GM15510 (cell line): Measurements from ENCODE around the gene NUP210.

Experiments used
- POLR2A ChIP-seq: IDR thresholded peaks from 3 replicates; pipeline ENCODE4 v1.6.1; 2011; ENCODE audit warnings: borderline replicate concordance; ENCODE audit not compliant: insufficient read length; ENCODE audit errors: extremely low read depth

NUP210 gene

DNA sequence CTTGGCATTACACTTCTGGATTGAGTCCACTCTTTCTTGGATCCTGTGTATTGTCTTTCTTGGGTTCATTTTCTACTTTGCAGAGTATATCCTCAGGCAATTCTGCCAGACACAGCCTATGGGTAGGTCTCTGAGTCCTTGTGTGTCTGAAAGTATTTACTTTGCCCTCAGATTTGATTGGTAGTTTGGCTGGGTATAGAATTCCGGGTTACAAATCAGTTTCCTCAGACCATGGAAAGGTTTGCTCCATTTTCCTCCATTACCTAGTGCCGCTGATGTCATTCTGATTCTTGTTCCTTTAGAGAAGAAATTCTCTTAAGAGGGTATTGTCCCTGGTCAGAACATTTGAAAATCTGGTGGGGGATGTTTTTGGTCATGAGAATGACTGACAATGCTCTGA, 133.2 kb downstream of the NUP210 start:
- TF ChIP-seq POLR2A, result no peak

DNA sequence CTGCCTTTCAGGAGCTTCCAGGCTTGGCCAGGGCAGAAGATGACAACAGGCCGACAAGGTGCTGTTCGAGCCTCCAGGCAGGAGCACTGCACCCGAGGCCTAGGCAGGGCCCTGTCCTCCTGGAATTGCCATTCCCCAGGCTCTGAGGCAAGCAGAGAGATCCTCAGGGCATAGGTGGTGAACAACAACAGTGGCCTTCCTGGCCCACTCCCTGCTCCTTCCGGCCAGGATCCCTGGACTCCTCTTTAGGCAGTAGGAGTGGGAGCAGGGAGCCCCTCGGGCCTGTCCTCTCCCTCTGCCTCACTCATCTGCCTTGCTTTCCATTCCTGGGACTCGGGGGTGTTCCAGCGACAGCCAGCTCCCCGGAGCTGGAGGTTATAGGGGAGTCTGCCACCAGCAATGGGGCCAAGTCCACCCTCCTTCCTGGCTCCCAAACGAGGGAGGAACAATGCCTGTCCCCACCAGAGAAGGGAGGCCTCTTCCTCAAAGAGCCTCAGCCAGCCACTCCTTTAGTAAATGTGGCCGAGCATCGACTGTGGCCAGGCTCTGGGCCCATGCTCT, 135.0 kb downstream of the NUP210 start:
- no peak for TF ChIP-seq POLR2A

DNA sequence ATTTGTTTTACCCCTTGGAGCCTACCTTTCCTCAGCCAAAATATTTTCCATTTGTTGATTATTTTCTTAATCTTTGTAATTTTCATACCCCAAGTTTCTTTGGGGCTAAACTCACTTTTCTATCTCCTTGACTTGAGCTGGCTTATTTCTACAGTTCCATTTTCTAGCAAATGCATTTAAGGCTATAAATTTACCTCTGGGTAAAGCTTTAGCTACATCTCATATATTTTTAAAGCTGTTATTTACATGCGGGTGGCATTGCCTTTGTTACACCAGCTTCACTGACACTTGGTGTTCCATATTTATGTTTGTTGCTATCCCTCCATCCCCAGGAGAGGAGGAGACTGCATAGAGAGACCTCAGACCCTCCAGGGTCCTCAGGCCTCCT, 136.3 kb downstream of the NUP210 start:
- TF ChIP-seq POLR2A, result no peak

DNA sequence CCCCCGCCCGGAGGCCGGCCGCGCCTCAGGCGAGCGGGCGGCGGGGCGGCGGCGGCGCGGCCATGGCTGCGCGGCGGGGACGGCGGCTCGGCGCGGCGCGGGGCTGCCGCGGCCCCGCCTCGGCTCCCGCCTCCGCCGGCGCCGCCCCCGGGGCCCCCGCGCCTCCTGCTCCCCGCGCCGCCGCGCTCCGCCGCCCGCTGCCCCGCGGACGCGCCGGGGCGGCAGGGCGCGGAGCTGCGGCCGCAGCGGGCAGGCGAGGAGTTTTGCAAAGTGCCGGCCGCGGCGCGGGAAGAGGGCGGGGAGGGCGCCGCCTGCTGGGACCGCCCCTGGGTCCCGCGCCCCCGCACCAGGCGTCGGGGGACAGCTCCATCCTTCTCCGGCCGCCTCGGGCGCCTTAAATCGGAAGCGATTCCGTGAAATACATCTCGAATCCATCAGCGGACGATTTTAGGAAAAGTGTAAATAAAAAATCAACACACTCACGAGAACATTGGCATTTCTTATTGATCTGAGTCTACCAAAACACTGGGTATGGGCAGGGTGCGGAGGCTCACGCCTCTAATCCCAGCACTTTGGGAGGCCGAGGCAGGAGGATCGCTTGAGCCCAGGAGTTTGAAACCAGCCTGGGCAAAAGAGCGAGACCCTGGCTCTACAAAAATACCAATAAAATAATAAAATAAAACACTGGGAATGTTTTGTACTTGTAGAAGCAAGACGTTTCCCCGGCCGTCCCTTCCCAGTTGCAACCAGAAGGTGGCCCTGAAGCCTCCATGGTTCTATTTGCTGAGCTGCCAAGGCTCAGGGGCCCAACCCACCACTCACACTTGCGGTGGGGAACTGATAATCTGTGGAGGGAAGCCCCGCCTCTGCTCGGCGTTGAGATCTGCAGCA, 136.9 kb downstream of the NUP210 start:
- no peak for TF ChIP-seq POLR2A

DNA sequence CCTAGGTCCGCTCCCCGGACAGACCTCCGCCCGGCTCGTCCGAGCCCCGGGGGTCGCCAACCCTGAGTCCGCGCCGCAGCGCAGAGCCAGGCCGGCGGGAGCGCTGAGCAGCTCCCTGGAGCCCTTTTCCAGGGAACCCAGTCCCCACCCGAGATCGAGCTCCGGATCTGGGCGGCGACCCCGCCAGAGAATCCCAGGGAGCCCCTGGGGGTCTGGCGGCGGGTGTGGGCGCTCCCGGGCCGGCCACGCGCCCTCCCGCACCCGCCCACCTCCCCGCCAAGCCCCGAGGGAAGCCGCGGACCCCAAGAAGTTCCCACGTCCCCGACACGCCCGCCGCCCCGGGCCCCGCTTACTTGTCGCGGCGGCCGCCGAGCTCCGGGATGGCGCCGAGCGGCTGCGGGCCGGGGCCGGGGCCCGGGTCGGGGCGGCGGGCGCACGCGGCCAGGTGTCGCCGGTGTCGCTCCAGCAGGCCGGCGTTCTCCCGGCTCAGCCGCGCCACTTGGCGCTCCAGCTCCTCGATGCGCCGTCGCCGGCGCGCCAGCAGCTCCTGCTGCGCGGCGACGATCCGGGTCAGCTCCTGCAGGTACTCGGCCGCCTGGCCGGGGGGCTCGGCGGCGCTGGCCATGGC, 137.7 kb downstream of the NUP210 start:
- no peak for TF ChIP-seq POLR2A

DNA sequence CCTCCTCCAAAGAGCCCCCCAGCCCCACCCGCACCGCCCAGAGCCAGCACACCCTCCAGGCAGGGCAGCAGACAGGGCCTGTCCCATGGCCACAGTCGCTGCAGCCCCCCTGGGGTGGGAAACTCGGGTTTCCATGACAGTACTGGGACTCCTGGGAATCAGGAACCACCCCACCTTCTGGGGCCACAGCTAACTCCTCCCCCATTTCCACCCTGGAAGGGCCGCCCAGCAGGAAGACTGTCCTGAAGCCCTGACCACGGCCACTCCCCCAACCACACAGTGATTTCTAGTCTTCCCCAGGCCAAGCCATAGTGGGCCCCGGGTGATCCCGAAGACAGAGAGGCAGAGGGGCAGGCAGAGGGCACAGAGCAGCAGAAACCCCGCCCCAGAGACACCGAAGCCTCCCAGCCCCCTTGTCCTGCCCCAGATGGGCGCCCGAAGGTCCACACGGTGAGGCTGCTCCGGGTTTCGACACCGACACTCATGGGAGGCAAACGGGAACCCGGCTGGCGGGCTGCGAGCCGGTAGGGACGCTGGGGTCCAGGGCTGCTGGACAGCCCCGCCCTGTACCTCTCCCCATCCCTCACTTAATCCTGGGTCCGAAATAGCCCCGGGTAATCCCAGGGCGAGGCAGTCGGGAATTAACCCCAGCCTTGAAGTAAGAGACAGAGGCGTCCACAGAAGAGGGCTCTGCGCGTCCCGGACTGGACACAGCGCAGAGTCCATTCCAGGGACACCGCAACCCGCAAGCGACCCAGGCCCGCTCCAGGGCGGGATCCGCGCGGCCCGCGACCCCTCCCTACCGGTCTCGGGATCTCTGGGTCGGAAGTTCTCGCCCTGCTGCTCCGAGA, 138.4 kb downstream of the NUP210 start:
- TF ChIP-seq POLR2A, result no peak

DNA sequence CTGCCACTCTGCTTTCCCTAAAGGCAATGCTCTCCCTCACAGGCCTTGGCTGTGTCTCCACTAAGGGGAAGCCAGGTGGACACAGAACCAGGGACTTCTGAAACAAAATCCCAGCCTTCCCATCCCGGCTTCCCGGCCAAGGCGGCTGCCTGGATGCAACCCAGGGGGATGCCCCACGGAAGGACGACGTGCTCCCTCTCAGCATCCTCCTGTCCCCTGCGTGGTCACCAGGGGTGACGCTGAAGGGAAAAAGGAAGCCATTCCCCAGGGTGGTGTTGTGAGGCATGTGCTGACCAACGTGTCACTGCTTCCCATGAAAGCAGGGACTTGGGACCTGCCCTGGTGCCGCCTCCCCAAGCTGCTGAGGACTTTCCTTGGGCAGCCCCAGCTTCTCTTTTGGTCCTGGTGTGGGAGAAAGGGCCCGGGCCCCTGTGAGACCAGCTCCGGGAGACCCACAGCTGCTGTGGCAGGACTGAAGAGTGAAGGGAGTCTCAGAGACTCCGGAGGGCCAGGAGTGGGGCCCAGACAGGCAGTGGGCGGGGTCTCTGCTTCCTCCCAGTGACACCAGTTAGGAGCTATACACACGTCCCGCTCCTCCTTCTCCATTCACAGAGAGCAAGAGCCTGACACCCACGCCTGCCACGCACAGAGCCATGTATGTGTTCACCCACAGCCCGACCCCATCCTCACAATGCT, 139.2 kb downstream of the NUP210 start:
- TF ChIP-seq POLR2A, result no peak

GRCh38 chr3:13280122-13280790, 139.9 kb downstream of the NUP210 start:
- TF ChIP-seq POLR2A, result no peak

DNA sequence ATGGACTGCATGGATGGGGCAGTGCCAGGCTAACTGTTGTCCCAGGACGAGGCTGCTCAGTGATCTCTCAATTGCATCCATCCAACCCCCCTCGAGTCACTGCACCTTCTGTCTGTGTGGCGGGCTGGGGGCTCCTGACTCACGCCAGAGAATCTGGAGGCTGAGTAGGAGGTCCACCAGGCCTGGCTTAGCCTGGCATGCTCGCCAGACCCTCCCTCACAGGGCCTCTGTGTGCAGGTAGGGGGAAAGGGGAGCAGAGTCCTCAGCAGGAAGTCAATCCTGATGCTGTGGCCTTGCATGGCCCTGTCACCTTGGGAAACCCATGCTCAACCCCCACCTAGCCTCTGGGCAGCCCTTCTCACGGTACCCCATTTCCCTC, 140.6 kb downstream of the NUP210 start:
- TF ChIP-seq POLR2A, result no peak

GRCh38 chr3:13278783-13279531, 141.2 kb downstream of the NUP210 start:
- no peak for TF ChIP-seq POLR2A

DNA sequence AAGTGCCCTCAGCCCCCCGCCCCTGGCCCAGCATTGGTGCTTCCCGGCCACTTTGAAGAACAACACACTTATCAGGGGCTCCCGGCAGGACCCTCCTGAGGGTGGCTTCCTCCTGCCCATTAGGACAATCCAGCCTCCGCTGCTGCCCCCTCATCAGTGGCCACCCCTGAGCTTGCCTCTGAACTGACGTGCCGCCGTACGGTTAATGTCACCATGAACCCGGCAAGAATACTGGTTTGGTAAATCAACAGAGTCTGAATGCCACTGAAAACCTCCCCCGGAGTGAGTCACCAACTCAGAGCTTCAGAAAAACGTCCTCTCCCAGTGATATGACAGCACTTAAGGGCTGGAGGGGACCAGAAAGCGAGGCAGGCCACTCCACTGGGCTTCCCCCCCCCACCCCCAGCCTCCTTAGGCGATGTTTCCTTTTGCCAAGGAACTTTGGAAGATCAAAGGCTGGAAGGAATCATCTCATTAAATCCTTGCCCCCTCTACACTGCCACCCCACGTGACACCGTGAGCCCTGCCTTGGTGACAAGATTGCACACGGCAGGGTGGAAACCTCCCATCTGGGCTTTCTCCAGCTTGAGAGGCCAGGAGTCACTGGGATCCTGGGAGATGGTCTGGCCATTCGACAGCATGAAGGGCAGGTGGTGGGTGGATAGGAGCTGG, 142.1 kb downstream of the NUP210 start:
- no peak for TF ChIP-seq POLR2A

DNA sequence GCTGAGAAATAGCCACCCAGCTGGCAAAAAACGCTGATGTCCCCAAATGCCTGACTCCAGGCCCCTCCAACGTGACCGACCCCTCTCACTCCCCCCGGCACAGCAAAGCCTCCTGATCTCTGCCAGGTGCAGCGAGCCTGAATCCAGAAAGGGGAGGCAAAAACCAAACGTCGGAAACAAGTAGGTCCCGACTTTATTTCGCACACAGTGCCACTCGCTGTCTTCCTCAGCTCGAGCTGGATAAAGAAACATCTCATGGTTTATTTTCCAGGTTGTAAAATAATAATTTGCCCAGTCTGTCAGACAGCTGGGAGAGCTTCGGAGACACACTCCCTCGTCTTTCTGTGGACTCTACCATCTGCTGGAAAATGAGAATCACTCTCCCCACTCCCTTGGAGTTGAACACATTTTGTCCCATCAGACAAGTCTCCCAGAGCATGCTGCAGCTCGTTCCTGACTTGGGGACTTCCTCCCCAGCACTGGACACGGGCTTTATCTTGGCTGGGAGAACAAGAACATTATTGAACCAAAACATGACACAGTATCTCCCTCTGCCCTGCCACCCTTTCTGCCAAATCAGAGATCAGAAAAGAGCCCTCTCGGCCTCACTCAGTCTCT, 142.8 kb downstream of the NUP210 start:
- TF ChIP-seq POLR2A, result no peak
